C4-2B (cell line): ENCODE measurements around the gene UBAP1.
"Not testable (repeated sequence)": the region's sequence is repeated elsewhere in the genome, so short reads cannot be mapped to it uniquely, and the experiment has no call there.

Experiments
- H3K27ac ChIP-seq: fragments of 450-650 bp; 2 replicates; pipeline ENCODE4 v1.5.1; 2017
- ZFX ChIP-seq: fragments of 450-650 bp; IDR thresholded peaks from 2 replicates; pipeline ENCODE4 v1.6.1; 2017
- TF ChIP-seq, protein P1 (sequence below): fragments of 450-650 bp; conservative IDR thresholded peaks from 2 replicates; pipeline ENCODE4 v1.5.1; 2017; ENCODE audit warnings: mild to moderate bottlenecking

UBAP1 gene

DNA sequence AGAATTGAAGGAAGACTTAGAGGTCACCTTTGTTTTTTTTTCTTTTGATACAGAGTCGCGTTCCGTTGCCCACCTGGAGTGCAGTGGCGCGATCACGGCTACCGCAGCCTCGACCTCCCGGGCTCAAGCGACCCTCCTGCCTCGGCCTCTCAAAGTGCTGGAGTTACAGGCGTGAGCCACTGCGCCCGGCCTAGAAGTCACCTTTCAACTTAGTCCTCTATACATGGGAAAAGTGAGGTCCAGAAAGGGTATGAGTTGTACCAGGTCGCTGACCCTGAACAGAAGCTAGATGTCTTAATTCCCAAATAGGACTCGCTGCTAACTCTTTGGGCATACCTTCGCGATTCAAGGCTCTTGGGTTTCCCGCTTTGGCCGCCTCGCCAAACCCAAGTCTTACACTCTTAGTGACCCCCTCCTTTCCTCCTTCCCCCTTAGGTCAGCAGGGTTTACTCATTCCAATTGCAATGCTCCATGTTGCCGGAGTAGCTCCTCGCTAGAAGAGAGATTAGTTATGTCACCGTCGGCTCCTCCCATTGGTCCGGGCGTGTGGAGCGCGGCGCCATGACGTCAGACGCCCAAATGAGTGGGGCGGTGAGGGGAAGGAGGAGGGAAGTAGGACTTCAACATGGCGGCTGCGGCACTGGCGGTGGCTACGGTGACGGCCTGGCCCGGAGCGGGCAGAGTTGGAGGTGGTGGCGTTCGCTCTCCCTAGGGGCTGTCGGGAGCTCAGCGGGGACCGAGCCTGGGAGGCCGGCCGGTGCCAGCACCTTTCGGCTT lies at the start of gene UBAP1:
UBAP1 (plus strand) TSS at position 608 of the 777 bp plus-strand sequence. CDS start 41,872 bp downstream, outside the sequence.
- H3K27ac ChIP-seq = peak within 1 kb of the TSS; percentile 89
- no peak for TF ChIP-seq ZFX
- TF ChIP-seq, protein P1, sequence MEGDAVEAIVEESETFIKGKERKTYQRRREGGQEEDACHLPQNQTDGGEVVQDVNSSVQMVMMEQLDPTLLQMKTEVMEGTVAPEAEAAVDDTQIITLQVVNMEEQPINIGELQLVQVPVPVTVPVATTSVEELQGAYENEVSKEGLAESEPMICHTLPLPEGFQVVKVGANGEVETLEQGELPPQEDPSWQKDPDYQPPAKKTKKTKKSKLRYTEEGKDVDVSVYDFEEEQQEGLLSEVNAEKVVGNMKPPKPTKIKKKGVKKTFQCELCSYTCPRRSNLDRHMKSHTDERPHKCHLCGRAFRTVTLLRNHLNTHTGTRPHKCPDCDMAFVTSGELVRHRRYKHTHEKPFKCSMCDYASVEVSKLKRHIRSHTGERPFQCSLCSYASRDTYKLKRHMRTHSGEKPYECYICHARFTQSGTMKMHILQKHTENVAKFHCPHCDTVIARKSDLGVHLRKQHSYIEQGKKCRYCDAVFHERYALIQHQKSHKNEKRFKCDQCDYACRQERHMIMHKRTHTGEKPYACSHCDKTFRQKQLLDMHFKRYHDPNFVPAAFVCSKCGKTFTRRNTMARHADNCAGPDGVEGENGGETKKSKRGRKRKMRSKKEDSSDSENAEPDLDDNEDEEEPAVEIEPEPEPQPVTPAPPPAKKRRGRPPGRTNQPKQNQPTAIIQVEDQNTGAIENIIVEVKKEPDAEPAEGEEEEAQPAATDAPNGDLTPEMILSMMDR = no peak

DNA sequence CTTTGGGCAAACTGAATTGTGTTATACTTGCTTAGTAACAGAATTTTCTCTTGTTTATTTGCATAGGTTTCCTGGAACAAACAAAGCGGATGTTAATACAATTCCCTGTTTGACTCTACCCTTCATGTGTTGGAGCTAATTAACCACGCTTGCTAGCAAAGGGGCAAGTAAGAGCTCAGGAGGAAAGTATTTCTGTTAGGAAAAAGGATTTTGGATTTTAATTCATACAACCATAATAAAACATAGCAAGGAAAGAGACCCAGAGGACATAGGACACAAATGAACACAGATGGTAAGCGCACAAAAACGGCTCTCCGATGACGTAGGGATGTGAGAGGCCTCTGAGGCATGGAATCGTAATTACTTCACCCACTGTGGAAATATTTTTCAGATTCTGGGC lies 47.3 kb upstream of the UBAP1 start:
- H3K27ac ChIP-seq = no peak overlapping the region
- no peak for TF ChIP-seq ZFX
- TF ChIP-seq, protein P1 = no peak

DNA sequence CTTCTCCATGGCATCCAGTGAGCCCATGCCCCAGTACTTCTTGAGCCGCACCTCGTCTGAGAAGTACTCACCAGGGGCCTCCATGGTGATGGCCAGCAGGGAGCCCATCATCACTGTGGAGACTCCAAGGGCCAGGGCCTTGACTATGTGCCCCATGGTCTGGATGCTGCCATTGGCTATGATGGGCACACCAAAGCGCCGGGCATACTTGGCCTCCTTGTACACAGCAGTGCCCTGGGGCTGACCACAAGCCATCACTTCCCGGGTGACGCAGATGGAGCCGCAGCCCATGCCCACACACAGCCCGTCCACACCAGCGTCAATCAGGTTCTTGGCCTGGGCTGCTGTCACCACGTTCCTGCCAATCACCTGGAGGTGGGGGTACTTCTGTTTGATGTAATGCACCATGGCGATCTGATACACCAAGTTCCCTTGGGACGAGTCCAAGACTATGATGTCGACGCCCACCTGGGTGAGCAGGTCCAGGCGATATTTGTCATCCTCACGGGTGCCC lies 45.4 kb upstream of the UBAP1 start:
- H3K27ac ChIP-seq = no peak overlapping the region
- TF ChIP-seq, protein P1 = no peak
- no peak for TF ChIP-seq ZFX

DNA sequence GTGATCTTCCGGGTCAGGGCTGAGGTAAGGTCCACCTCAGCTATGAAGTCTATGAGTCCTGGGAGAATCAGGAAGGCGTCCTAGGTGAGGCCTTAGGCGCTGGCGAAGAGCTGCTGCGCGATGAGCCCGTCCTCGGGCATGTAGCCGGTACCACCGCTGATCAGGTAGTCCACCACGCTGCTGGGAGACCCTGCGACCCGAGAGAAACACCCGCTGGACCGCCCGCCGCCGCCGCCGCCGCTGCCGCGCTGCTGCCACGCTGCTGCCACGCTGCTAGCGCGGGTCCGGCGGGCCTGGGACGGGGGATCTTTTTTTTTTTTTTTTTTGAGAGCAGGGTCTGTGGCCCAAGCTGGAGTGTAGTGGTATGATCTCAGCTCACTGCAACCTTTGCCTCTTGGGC lies 44.3 kb upstream of the UBAP1 start:
- TF ChIP-seq, protein P1 = no peak
- TF ChIP-seq ZFX = no peak
- no peak overlapping the region for H3K27ac ChIP-seq

DNA sequence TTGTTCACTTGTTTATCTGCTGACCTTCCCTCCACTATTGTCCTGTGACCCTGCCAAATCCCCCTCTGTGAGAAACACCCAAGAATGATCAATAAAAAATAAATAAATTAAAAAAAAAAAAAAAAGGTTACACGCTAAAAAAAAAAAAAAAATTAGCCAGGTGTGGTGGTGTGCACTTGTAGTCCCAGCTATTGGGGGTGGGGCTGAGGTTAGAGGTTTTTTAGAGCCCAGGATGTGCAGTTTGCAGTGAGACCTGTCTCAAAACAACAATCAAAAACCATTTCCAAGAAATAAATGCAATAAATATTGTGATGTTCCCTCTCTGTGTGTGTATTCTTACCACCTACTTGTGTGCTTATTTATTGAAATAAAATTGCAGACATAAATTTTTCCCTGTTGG lies 40.2 kb upstream of the UBAP1 start:
- H3K27ac ChIP-seq = not testable (repeated sequence)

DNA sequence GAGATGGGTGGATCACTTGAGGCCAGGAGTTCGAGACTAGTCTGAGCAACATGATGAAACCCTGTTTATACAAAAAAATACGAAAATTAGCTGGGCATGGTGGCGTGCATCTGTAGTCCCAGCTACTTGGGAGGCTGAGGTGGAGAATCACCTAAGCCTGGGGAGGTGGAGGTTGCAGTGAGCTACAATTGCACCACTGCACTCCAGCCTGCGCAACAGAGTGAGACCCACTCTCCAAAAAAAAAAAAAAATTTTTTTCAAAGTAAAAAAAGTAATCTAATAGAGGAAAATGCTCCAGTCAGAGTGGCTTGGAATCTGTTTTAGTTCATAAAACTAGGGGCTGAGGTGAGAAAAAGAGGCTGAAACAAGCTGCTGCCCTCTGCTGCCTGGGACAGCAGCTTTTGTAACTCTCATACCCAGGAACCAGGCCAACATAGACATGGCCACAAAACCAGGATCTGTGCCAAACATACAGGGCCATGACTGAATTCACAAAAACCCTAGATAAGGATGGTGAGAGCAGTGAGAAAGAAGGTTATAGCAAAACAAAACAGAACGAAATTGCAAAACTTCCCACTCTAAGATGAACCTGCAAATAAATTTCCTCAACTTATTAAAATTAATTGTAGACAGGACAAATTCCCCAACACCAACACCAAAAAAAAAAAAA lies 39.2 kb upstream of the UBAP1 start:
- no peak overlapping the region for H3K27ac ChIP-seq
- TF ChIP-seq ZFX = no peak
- TF ChIP-seq, protein P1 = peak; percentile 56

DNA sequence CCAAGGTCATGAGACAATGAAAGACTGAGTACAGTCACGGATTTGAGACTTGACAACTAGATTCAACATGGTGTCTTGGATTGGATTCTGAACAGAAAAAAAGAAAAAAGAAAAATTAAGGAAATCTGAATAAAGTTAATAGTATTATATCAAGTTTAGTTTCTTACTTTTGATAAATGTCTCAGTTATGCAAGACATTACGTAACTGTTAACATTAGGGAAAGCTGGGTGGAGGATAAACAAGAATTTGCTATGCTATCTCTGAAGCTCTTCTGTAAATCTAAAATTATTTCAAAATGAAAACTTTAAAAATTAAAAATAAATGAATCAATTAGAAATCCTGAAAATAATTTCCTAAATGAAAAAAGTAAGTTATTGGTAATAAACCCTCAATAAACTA lies 38.0 kb upstream of the UBAP1 start:
- TF ChIP-seq ZFX = no peak
- TF ChIP-seq, protein P1 = no peak
- H3K27ac ChIP-seq = no peak overlapping the region
